ENCODE results near the gene SPOCK3. TPM values are rescaled to one million over a fixed set of nuclear protein-coding genes. Genes with fewer than 3 reads are reported as not detected.
"Not testable (repeated sequence)": the region's sequence is repeated elsewhere in the genome, so short reads cannot be mapped to it uniquely, and the experiment has no call there.

SPOCK3 gene
- total RNA-seq, 1 donor, result not detected

DNA sequence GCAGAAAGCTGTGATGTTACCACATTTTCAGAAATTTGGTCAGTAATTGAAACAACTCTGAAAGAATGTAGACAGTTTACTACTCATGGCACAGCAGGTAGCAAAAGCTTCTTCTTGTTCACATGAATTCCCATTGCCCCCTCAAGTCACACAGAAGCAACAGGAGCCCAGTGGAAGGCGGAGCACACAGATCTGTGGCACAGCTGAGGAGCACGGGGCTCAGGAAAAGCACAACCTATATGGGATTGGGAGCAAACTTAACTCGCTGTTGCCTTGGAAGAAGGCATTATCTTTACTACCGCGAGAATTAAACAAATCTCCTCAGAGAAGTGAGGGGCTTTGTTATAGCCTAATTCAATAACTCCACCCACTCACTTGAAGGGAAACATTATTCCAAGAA, 358.5 kb downstream of the SPOCK3 start:
- no peak for DNase-seq (ENCODE audit: low read depth)
- TF ChIP-seq CTCF (IDR thresholded peaks at IDR 0.05; ENCODE audit: insufficient read depth, low read depth, low read length), result no peak

GRCh38 chr4:166862032-166862431, 372.3 kb downstream of the SPOCK3 start:
- no peak for DNase-seq (ENCODE audit: low read depth)
- no peak for TF ChIP-seq CTCF (IDR thresholded peaks at IDR 0.05; ENCODE audit: insufficient read depth, low read depth, low read length)
- no peak overlapping the region for H3K4me3 ChIP-seq (ENCODE audit: low read depth, low read length)

More for the DNA sequence above, 358.5 kb downstream of the SPOCK3 start:
- H3K4me3 ChIP-seq (ENCODE audit: low read depth, low read length), result no peak overlapping the region

DNA sequence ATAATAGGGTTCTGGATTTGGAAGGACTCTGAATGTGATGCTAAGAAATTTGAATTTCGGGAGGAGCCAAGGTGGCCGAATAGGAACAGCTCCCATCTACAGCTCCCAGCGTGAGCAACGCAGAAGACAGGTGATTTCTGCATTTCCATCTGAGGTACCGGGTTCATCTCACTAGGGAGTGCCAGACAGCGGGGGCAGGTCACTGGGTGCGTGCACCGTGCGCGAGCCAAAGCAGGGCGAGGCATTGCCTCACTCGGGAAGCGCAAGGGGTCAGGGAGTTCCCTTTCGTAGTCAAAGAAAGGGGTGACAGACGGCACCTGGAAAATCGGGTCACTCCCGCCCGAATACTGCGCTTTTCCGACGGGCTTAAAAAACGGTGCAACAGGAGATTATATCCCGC, 383.9 kb downstream of the SPOCK3 start:
- H3K4me3 ChIP-seq (ENCODE audit: low read depth, low read length); DNase-seq (ENCODE audit: low read depth): not testable (repeated sequence)

DNA sequence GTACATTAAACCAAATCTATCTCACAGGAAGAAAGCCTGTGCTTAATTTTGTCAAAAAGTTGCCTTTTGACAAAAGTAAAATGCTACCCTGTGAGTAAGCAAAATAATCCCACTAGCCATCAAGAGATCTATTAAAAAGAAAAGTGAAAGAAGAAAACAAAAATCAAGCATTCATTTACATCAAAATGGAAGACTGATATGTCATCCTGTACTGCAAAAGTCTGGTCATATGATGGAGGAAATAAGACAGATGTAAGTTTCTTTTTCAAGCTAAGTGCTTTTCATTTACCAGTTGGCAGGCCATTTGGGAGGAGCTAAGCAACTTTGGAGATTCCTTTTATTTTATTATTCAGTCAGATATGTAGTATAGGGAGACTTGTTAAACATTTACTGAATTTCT, 387.4 kb downstream of the SPOCK3 start:
- DNase-seq (ENCODE audit: low read depth), result no peak
- H3K4me3 ChIP-seq (ENCODE audit: low read depth, low read length), result no peak overlapping the region
- no peak for TF ChIP-seq CTCF (IDR thresholded peaks at IDR 0.05; ENCODE audit: insufficient read depth, low read depth, low read length)

DNA sequence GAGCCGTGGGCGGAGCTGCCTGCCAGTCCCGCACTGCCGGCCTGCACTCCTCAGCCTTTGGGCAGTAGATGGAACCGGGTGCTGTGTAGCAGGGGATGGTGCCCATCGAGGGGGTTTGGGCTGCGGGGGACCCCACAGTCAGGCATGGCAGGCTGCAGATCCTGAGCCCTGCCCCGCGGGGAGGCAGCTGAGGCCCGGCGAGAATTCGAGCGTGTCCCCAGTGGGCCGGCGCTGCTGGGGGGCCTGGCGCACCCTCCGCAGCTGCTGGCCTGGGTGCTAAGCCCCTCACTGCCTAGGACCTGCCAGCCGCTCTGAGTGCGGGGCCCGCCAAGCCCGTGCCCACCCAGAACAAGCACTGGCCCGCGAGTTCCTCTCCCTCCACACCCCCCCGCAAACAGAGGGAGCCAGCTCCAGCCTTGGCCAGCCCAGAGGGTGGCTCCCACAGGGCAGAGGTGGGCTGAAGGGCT, 391.5 kb downstream of the SPOCK3 start:
- TF ChIP-seq CTCF (IDR thresholded peaks at IDR 0.05; ENCODE audit: insufficient read depth, low read depth, low read length), result no peak
- no peak overlapping the region for H3K4me3 ChIP-seq (ENCODE audit: low read depth, low read length)
- no peak for DNase-seq (ENCODE audit: low read depth)

- no peak for DNase-seq (ENCODE audit: low read depth)
- TF ChIP-seq CTCF (IDR thresholded peaks at IDR 0.05; ENCODE audit: insufficient read depth, low read depth, low read length), result no peak
- no peak overlapping the region for H3K4me3 ChIP-seq (ENCODE audit: low read depth, low read length)
Measured at GRCh38 chr4:166839615-166840251, 394.6 kb downstream of the SPOCK3 start.

- H3K4me3 ChIP-seq (ENCODE audit: low read depth, low read length), result no peak overlapping the region
- no peak for TF ChIP-seq CTCF (IDR thresholded peaks at IDR 0.05; ENCODE audit: insufficient read depth, low read depth, low read length)
- DNase-seq (ENCODE audit: low read depth), result no peak
Measured at GRCh38 chr4:166838975-166839614, 395.2 kb downstream of the SPOCK3 start.
